Breast epithelium (tissue), 4 donors: ENCODE measurements around the gene GPR158. TPM values are rescaled to one million over a fixed set of nuclear protein-coding genes. Genes with fewer than 3 reads are reported as not detected.
"Not testable (repeated sequence)": the region's sequence is repeated elsewhere in the genome, so short reads cannot be mapped to it uniquely, and the experiment has no call there.

Experiments used
- DNase-seq, 2 donors: peaks; one replicate each; pipeline ENCODE4 v3.0.0-alpha.2; 2019; ENCODE audit warnings: low spot score in 2 of 2
- H3K27ac ChIP-seq, 2 donors: fragments of 200-600 bp; sonication (generic) in 1 of 2; one replicate each; pipeline ENCODE4 v1.5.1; 2016 to 2019; ENCODE audit warnings: mild to moderate bottlenecking in 1 of 2
- H3K27me3 ChIP-seq, 2 donors: fragments of 200-600 bp; sonication (generic) in 1 of 2; one replicate each; pipeline versions ENCODE4 v1.5.1 to v1.6.0; 2017 to 2019; ENCODE audit warnings: control low read depth in 1 of 2, mild to moderate bottlenecking in 1 of 2
- H3K36me3 ChIP-seq: fragments of 200-600 bp; one replicate; pipeline ENCODE4 v1.5.1; 2019
- H3K4me1 ChIP-seq, 2 donors: fragments of 200-600 bp; sonication (generic); one replicate each; pipeline ENCODE4 v1.5.1; 2016 to 2019; ENCODE audit warnings: control low read depth in 1 of 2
- H3K4me3 ChIP-seq, 3 donors: fragments of 200-600 bp; sonication (generic); 1 replicate in 2 of 3; 2 replicates in 1 of 3; pipeline ENCODE4 v1.5.1; 2016 to 2019; ENCODE audit warnings: mild to moderate bottlenecking in 3 of 3, moderate library complexity in 2 of 3
- H3K9me3 ChIP-seq, 2 donors: fragments of 200-600 bp; sonication (generic) in 1 of 2; one replicate each; pipeline ENCODE4 v1.5.1; 2016 to 2019; ENCODE audit warnings: control low read depth in 1 of 2
- POLR2A ChIP-seq: fragments of 450-650 bp; IDR thresholded peaks from one replicate; pipeline ENCODE4 v1.6.1; 2016; ENCODE audit warnings: antibody characterized with exemption, mild to moderate bottlenecking, moderate library complexity
- POLR2AphosphoS5 ChIP-seq, 3 donors: sonication (generic); formaldehyde crosslinking; IDR thresholded peaks; one replicate each; pipeline ENCODE4 v1.6.1; 2017; ENCODE audit warnings: antibody characterized with exemption in 3 of 3
- intact Hi-C: fragments of 100-400 bp; cut with DNase I; formaldehyde crosslinking; loops from one replicate; pipeline ENCODE4 v1.15.1; 2023; ENCODE audit warnings: low total_unique reads
- total RNA-seq, 3 donors: library from RNA; depleted of rRNA; stranded (reverse); fragments of >200 nt; gene quantifications; one replicate each; pipeline ENCODE4 v1.1.0, GENCODE V29; 2016
- TF ChIP-seq, protein P1 (sequence below), 3 donors: fragments of 450-650 bp; IDR thresholded peaks; one replicate each; pipeline ENCODE4 v1.5.1; 2016 to 2017; ENCODE audit warnings: antibody characterized with exemption in 3 of 3, mild to moderate bottlenecking in 3 of 3, moderate library complexity in 3 of 3

Gene GPR158
- total RNA-seq, 3 donors from 2014 or later, result 0.16 to 0.29 TPM; not detected in 1

GRCh38 chr10:25142116-25142864, 32.5 kb upstream of the GPR158 start:
- H3K27me3 ChIP-seq, result no peaks in the 10 kb centered on the region
- no peaks in the 10 kb centered on the region for H3K36me3 ChIP-seq
- no peaks in the 10 kb centered on the region for H3K9me3 ChIP-seq
- no peak overlapping the region for H3K4me3 ChIP-seq
- no peak overlapping the region for H3K27ac ChIP-seq
- intact Hi-C loops, result no loop called here
- no peak for DNase-seq
- TF ChIP-seq POLR2A (no peak), POLR2AphosphoS5 (IDR thresholded peaks at IDR 0.05) (no peak)
- TF ChIP-seq, protein P1, sequence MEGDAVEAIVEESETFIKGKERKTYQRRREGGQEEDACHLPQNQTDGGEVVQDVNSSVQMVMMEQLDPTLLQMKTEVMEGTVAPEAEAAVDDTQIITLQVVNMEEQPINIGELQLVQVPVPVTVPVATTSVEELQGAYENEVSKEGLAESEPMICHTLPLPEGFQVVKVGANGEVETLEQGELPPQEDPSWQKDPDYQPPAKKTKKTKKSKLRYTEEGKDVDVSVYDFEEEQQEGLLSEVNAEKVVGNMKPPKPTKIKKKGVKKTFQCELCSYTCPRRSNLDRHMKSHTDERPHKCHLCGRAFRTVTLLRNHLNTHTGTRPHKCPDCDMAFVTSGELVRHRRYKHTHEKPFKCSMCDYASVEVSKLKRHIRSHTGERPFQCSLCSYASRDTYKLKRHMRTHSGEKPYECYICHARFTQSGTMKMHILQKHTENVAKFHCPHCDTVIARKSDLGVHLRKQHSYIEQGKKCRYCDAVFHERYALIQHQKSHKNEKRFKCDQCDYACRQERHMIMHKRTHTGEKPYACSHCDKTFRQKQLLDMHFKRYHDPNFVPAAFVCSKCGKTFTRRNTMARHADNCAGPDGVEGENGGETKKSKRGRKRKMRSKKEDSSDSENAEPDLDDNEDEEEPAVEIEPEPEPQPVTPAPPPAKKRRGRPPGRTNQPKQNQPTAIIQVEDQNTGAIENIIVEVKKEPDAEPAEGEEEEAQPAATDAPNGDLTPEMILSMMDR (IDR thresholded peaks at IDR 0.05), result no peak
- H3K4me1 ChIP-seq, result no peaks in the 10 kb centered on the region

GRCh38 chr10:25157650-25158049, 17.2 kb upstream of the GPR158 start:
- Histone ChIP-seq H3K36me3 (no peaks in the 10 kb centered on the region), H3K4me3 (no peak overlapping the region), H3K27me3 (no peaks in the 10 kb centered on the region), H3K9me3 (no peaks in the 10 kb centered on the region), H3K4me1 (no peaks in the 10 kb centered on the region), H3K27ac (no peak overlapping the region)
- no peak for TF ChIP-seq POLR2AphosphoS5 (IDR thresholded peaks at IDR 0.05)
- no peak for TF ChIP-seq POLR2A
- TF ChIP-seq, protein P1 (IDR thresholded peaks at IDR 0.05), result no peak
- DNase-seq, result no peak
- intact Hi-C loops, result no loop called here

GRCh38 chr10:25159591-25159990, 15.2 kb upstream of the GPR158 start:
- DNase-seq, result no peak
- H3K27ac ChIP-seq, result no peak overlapping the region
- H3K36me3 ChIP-seq, result no peaks in the 10 kb centered on the region
- no peaks in the 10 kb centered on the region for H3K9me3 ChIP-seq
- no peaks in the 10 kb centered on the region for H3K4me1 ChIP-seq
- TF ChIP-seq POLR2AphosphoS5 (IDR thresholded peaks at IDR 0.05) (no peak), POLR2A (no peak)
- TF ChIP-seq, protein P1 (IDR thresholded peaks at IDR 0.05), result no peak
- intact Hi-C loops, result no loop called here
- no peak overlapping the region for H3K4me3 ChIP-seq
- H3K27me3 ChIP-seq, result no peaks in the 10 kb centered on the region

DNA sequence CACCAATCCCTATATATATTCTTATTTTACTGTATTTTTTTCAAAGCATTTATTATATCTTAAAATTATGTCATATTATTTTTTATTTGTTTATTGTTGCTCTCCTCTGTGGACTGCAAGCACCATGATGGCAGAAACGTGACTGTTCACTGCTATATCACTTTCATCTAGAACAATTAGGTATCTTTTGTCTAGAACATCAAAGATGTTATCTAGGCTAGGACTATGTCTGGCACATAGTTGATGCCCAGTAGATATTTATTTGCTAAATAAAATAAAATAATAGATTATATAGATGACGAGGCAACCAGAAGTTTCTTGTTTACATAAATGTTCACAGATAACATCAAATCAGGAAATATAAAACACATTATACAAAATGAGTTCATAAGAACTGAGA, 12.4 kb upstream of the GPR158 start:
- Histone ChIP-seq H3K9me3 (no peaks in the 10 kb centered on the region), H3K4me1 (no peaks in the 10 kb centered on the region), H3K27me3 (no peaks in the 10 kb centered on the region), H3K27ac (no peak overlapping the region), H3K36me3 (no peaks in the 10 kb centered on the region), H3K4me3 (no peak overlapping the region)
- TF ChIP-seq, protein P1 (IDR thresholded peaks at IDR 0.05), result no peak
- TF ChIP-seq POLR2AphosphoS5 (IDR thresholded peaks at IDR 0.05), result no peak
- no peak for TF ChIP-seq POLR2A
- intact Hi-C loops, result no loop called here
- DNase-seq, result no peak

- intact Hi-C loops, result not testable (repeated sequence)
These were observed 11.3 kb upstream of the GPR158 start for GRCh38 chr10:25163464-25163863.

More at GRCh38 chr10:25163464-25163863, 11.3 kb upstream of the GPR158 start:
- not testable (repeated sequence) for DNase-seq, H3K27ac ChIP-seq, H3K4me1 ChIP-seq, H3K27me3 ChIP-seq, H3K9me3 ChIP-seq, H3K36me3 ChIP-seq, H3K4me3 ChIP-seq
